ENCODE data around the gene CCL2.

GRCh38 chr17:34236281-34236892 is 18.7 kb upstream of the CCL2 start:
- TF ChIP-seq CTCF (IDR thresholded peaks at IDR 0.05) (no peak), EZH2 (IDR thresholded peaks at IDR 0.05) (no peak)

Data from neural progenitor cell (in vitro differentiated cells).